K562 (cell line): ENCODE data around the gene NUP98. TPM values are rescaled to one million over a fixed set of nuclear protein-coding genes. Genes with fewer than 3 reads are reported as not detected.

ENCODE experiments used
- CBFA2T3 ChIP-seq: fragments of 450-650 bp; IDR thresholded peaks from 2 replicates; pipeline ENCODE4 v1.6.1; 2017
- CHD2 ChIP-seq: IDR thresholded peaks from 2 replicates; pipeline ENCODE4 v1.6.1; 2011; ENCODE audit warnings: low read depth, low read length
- E2F5 ChIP-seq: sonication (generic); formaldehyde crosslinking; IDR thresholded peaks from 2 replicates; pipeline ENCODE4 v1.8.0; 2022; ENCODE audit warnings: mild to moderate bottlenecking, missing genetic modification reagents
- EP400 ChIP-seq: fragments of 450-650 bp; IDR thresholded peaks from 2 replicates; pipeline ENCODE4 v1.6.1; 2017; ENCODE audit warnings: antibody characterized with exemption, mild to moderate bottlenecking, moderate library complexity
- GTF2E2 ChIP-seq: fragments of 200-800 bp; sonication (Bioruptor generic); IDR thresholded peaks from 2 replicates; pipeline ENCODE4 v1.6.1; 2016; ENCODE audit warnings: missing genetic modification characterization, missing compliant biosample characterization
- HMGN3 ChIP-seq: IDR thresholded peaks from 2 replicates; pipeline ENCODE4 v1.6.1; 2011; ENCODE audit warnings: borderline replicate concordance, low read depth, mild to moderate bottlenecking, mixed read lengths, low read length; ENCODE audit not compliant: insufficient read length; ENCODE audit errors: extremely low read depth
- KLF10 ChIP-seq: fragments of 250-450 bp; sonication (Bioruptor Pico); IDR thresholded peaks from 2 replicates; pipeline ENCODE4 v1.6.1; 2021; ENCODE audit warnings: matching md5 sums
- MAFK ChIP-seq: IDR thresholded peaks from 2 replicates; pipeline ENCODE4 v1.6.1; 2011; ENCODE audit warnings: low read length, improper control_type of control experiment
- PCBP2 ChIP-seq: fragments of 200-400 bp; formaldehyde crosslinking; IDR thresholded peaks from 2 replicates; pipeline ENCODE4 v1.6.1; 2018; ENCODE audit warnings: low read length, low read depth, mild to moderate bottlenecking, moderate library complexity; ENCODE audit not compliant: poor library complexity, severe bottlenecking
- RERE ChIP-seq: sonication (generic); formaldehyde crosslinking; IDR thresholded peaks from 2 replicates; pipeline ENCODE4 v1.8.0; 2023; ENCODE audit warnings: missing genetic modification reagents, mild to moderate bottlenecking, borderline replicate concordance
- TARDBP ChIP-seq: fragments of 450-650 bp; IDR thresholded peaks from 2 replicates; pipeline ENCODE4 v1.6.1; 2016
- TEAD1 ChIP-seq, 2 experiments: fragments of 450-650 bp in 1 of 2; sonication (generic) in 1 of 2; formaldehyde crosslinking; IDR thresholded peaks; 2 replicates each; pipeline versions ENCODE4 v1.4.0 to v1.8.0; 2020 to 2022; ENCODE audit warnings: mild to moderate bottlenecking in 2 of 2, missing genetic modification reagents in 1 of 2
- TEAD4 ChIP-seq, 2 experiments: sonication (generic) in 1 of 2; formaldehyde crosslinking in 1 of 2; IDR thresholded peaks; 2 replicates each; pipeline versions ENCODE4 v1.6.1 to v1.8.0; 2012 to 2022; ENCODE audit warnings: borderline replicate concordance in 1 of 2, inconsistent platforms in 1 of 2, low read length in 1 of 2, mild to moderate bottlenecking in 1 of 2, missing genetic modification reagents in 1 of 2
- ZNF23 ChIP-seq: fragments of 250-450 bp; sonication (Bioruptor Pico); IDR thresholded peaks from 2 replicates; pipeline ENCODE4 v1.4.0; 2020; ENCODE audit warnings: mild to moderate bottlenecking
- ZNF41 ChIP-seq: fragments of 250-450 bp; sonication (Bioruptor Pico); conservative IDR thresholded peaks from 2 replicates; pipeline ENCODE4 v1.4.0; 2020; ENCODE audit warnings: mild to moderate bottlenecking
- ZNF583 ChIP-seq: fragments of 250-450 bp; sonication (Bioruptor Pico); IDR thresholded peaks from 2 replicates; pipeline ENCODE4 v1.4.0; 2020
- polyA plus RNA-seq, 8 experiments: library from polyadenylated mRNA; depleted of rRNA in 4 of 8; stranded (reverse) in 5 of 8; unstranded in 3 of 8; fragments of >200 nt; fragmentation: Nextera tagmentation in 2 of 8; fragmentation: Illumina TruSeq in 1 of 8; extraction: Ambion mirVana in 2 of 8; extraction: Trizol in 1 of 8; gene quantifications; 2 replicates each; pipeline versions ENCODE4 v1.2.1 to v1.2.3, GENCODE V29; 2011 to 2014; ENCODE audit warnings: inconsistent platforms in 1 of 8, missing spikeins in 1 of 8
- total RNA-seq, 7 experiments: library from RNA; depleted of rRNA in 6 of 7; stranded (reverse); fragments of >200 nt in 6 of 7; fragmentation: Illumina TruSeq in 2 of 7; extraction: Trizol in 2 of 7; gene quantifications; 2 replicates each; pipeline versions ENCODE4 v1.2.1 to v1.2.3, GENCODE V29; 2011 to 2021; ENCODE audit warnings: low replicate concordance in 1 of 7
- TF ChIP-seq, protein P1 (sequence below): fragments of 450-650 bp; IDR thresholded peaks from 2 replicates; pipeline ENCODE4 v1.6.1; 2016; ENCODE audit warnings: missing biosample characterization, missing genetic modification characterization
- TF ChIP-seq, protein P2 (sequence below): IDR thresholded peaks from 2 replicates; pipeline ENCODE4 v1.6.1; 2016; ENCODE audit warnings: missing genetic modification characterization, missing compliant biosample characterization

The NUP98 gene
- total and polyA plus RNA-seq, 9 of the 15 experiments (the other 6 are each of a cell fraction or from before 2014, with no cell fraction given) = 45.1 to 196 (median 130) TPM

- peak; percentile 53; the same call in 1 of the 2 replicates for TF ChIP-seq GTF2E2
- TF ChIP-seq RERE (CRISPR knock-in tag) = no peak
- TF ChIP-seq ZNF23 (CRISPR knock-in tag) = no peak
- TF ChIP-seq ZNF583 = no peak
- no peak for TF ChIP-seq E2F5 (CRISPR knock-in tag)
- TF ChIP-seq KLF10 (CRISPR knock-in tag) = no peak
- TF ChIP-seq, protein P1, sequence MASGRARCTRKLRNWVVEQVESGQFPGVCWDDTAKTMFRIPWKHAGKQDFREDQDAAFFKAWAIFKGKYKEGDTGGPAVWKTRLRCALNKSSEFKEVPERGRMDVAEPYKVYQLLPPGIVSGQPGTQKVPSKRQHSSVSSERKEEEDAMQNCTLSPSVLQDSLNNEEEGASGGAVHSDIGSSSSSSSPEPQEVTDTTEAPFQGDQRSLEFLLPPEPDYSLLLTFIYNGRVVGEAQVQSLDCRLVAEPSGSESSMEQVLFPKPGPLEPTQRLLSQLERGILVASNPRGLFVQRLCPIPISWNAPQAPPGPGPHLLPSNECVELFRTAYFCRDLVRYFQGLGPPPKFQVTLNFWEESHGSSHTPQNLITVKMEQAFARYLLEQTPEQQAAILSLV (tag) = no peak
- peak; percentile 61 for TF ChIP-seq HMGN3
- TF ChIP-seq TEAD4 (IDR thresholded peaks at IDR 0.05; ENCODE audit: low read length) = no peak
- TF ChIP-seq TEAD4 (CRISPR knock-in tag; IDR thresholded peaks at IDR 0.05; ENCODE audit: borderline replicate concordance) = no peak
- TF ChIP-seq TEAD1 (CRISPR knock-in tag; IDR thresholded peaks at IDR 0.05) = peak in 1 of 2 experiments; percentile 87; a peak in 2 of 4 replicates
- no peak for TF ChIP-seq PCBP2
- TF ChIP-seq, protein P2, sequence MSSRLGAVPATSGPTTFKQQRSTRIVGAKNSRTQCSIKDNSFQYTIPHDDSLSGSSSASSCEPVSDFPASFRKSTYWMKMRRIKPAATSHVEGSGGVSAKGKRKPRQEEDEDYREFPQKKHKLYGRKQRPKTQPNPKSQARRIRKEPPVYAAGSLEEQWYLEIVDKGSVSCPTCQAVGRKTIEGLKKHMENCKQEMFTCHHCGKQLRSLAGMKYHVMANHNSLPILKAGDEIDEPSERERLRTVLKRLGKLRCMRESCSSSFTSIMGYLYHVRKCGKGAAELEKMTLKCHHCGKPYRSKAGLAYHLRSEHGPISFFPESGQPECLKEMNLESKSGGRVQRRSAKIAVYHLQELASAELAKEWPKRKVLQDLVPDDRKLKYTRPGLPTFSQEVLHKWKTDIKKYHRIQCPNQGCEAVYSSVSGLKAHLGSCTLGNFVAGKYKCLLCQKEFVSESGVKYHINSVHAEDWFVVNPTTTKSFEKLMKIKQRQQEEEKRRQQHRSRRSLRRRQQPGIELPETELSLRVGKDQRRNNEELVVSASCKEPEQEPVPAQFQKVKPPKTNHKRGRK (tag) = no peak
- TF ChIP-seq ZNF41 (CRISPR knock-in tag) = no peak
- TF ChIP-seq EP400 = peak; percentile 77; the same call in 1 of the 2 replicates
- TF ChIP-seq TARDBP = 0 out of 2 replicates have a peak, but pooled peaks have one; percentile 55
- TF ChIP-seq MAFK = no peak
- no peak for TF ChIP-seq CBFA2T3
- no peak for TF ChIP-seq CHD2
These were observed 155.0 kb downstream of the NUP98 start (continued) for GRCh38 chr11:3642071-3642951.
